SK-MEL-5 (cell line): Measurements from ENCODE around the gene PEX16. TPM values are rescaled to one million over a fixed set of nuclear protein-coding genes. Genes with fewer than 3 reads are reported as not detected.

ENCODE experiments used
- DNase-seq: peaks from one replicate; pipeline ENCODE4 v3.0.0-alpha.2; 2016; ENCODE audit warnings: low read depth, low spot score
- in situ Hi-C: cut with HindIII; loops from 2 replicates; pipeline ENCODE4 v1.10.0; 2016; ENCODE audit warnings: low sequenced_read_pairs, high pct_unique_total_duplicates, low pct_unique_long_range_greater_than_20kb
- total RNA-seq: library from RNA; depleted of rRNA; stranded (reverse); fragments of >200 nt; shearing (Covaris generic); gene quantifications from 2 replicates; pipeline ENCODE4 v1.2.3, GENCODE V29; 2014

Gene PEX16
- total RNA-seq, 1 experiment from 2014 or later, result 26.0 TPM

- DNase-seq, result no peak
- in situ Hi-C loops, result no loop called here
Measured at GRCh38 chr11:45933846-45934579, 16.3 kb upstream of the PEX16 start.

DNA sequence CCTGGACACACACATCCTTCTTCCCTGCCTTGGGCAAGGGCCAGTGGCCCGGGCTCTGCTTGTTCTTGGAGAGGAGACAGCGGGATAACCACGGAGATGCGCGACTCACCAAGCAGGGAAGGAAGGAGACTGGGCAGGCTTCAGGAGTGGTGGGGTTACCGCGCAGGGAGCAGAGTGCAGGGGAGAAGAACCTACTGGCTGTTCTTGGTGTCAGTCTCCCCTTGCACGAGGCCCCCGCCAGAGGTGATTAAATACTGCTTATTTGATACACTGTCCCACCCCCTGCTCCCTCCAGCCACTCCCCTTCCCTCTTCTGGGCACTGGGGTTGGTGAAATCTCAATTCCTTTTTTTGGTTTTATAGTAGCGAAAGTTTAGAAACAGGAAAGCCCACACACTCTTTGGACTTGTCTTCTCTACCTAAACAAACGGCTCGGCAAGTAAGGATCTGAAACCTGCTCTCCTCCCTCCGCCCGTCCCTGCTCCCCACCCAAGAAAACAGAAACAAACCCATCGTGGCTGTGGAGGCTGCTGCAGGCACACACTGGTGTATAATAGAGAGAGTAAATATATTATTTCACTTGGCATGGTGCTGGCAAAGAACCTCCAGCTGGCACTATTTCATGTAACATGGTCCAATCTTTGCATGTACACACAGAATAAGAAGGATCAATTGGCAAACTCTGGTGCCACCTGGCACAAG is 15.6 kb upstream of the PEX16 start:
- in situ Hi-C loops, result no loop called here
- no peak for DNase-seq

- in situ Hi-C loops, result no loop called here
- no peak for DNase-seq
Measured at GRCh38 chr11:45932217-45932616, 14.5 kb upstream of the PEX16 start.

- DNase-seq, result no peak
- in situ Hi-C loops, result no loop called here
Measured at GRCh38 chr11:45931739-45932138, 14.1 kb upstream of the PEX16 start.

DNA sequence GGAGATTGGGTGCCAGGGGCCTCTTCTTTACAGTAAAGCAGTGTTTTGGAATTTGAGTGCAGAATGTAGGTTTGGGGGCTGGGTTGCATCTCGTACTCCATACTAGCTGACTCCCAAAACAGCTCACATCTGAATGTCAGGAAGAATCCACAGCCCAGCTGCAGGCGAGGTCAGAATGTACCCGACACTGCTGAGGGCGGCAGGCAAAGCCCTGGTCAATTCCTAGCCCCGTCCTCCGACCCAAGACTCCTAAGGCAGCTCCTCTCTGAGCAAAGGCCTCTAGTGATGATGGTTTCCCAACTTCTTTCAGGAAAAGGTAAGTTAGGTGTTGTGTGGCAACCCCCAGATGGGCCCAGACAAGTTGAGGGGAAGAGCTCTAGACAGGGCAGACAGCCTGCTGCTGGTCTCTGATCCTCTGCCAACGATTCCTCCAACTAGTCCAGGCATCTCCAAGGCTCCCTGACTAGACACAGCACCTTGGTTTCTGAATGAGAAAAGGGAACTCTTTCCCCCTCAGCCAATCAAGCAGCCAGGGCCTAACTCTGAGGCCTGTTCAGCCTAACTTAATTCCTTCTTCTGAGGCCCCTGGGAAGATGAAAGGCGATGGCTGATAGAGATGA is 13.4 kb upstream of the PEX16 start:
- no peak for DNase-seq
- in situ Hi-C loops, result no loop called here

DNA sequence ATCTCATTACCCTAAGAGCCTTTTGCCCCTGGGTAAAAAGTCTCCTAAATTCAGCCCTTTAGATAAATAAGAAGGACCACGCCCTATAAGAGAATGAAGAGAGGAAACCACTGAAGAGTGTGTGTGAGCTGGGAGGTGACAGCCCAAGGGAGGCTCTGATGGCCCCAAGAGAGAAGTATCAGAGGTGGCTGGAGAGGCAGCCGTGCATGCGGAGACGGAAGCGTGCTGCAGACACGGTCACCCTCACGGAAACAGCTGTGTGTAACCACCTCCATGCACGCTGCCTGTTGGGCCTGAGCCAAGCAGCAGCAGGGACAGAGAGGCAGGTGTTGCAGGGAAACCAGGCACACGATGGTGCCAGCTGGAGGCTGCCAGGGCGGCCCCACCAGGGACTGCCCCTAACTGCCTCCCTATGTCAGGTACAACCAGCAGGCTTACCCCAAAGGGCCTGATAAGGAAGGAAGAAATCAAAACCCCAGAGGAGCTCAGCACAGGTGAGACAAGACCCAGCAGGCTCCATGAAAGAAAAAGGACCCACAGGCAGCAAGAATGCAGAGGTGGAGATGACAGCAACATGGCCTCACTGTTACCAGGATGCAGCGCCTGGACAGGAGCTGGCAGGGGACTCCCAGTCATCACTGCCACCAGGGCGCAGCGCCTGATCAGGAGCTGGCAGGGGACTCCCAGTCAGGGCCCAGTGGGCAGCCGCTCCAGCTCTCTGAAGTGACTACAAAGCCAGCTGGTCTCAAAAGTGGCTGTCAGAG is 12.5 kb upstream of the PEX16 start:
- no peak for DNase-seq

DNA sequence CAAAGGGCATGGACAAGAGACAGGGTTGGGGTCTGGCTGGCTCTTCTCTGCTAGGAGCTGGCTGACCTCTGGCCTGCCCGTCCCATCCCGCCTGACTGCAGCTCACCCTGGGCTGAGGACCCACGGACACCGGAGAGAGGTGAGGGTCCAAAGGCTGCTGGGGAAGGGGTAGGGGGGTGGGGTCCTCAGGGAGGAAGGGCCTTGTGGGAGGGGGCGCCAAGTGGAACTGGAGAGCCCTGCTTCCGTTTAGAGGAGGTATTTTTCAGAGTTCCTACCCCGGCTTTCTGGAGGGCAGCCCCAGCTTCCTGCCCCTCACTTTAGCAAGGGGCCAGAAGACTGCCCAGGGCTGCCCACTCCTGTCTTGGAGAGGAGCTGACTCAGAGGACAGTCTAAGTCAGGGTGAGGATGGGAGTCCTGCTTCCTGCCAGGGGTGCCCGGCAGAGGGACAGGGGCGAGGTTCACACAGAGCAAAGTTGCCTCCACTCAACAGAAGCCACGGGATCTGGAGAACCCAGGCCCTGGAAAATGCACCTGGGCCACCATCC is 11.9 kb upstream of the PEX16 start:
- in situ Hi-C loops, result no loop called here
- no peak for DNase-seq

More for the DNA sequence above, 12.5 kb upstream of the PEX16 start:
- in situ Hi-C loops, result no loop called here

GRCh38 chr11:45928535-45929215 is 11.0 kb upstream of the PEX16 start:
- DNase-seq, result no peak
- in situ Hi-C loops, result no loop called here

DNA sequence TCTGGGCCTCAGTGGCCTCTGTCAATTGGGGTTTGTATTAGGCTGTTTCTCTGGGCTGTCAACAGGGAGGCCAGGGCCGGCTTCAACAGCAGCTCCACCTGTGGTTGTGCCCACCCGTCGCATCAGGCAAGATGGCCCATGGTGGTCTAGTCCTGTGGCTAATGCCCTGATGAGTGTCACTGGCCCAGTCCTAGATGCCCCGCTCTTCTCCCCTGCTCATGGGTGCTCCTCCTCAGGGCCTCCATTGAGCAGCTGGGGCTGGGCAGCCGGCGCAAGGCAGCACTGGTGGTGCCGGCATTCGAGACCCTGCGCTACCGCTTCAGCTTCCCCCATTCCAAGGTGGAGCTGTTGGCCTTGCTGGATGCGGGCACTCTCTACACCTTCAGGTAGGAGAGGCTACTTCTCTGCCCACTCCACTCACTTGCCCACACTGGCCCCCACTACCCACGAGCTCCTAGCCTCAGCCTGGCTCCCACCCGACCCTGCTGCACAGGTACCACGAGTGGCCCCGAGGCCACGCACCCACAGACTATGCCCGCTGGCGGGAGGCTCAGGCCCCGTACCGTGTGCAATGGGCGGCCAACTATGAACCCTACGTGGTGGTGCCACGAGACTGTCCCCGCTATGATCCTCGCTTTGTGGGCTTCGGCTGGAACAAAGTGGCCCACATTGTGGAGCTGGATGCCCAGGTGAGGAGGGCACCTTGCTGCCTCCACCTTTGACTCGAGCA is 10.2 kb upstream of the PEX16 start:
- in situ Hi-C loops, result no loop called here
- DNase-seq, result no peak

DNA sequence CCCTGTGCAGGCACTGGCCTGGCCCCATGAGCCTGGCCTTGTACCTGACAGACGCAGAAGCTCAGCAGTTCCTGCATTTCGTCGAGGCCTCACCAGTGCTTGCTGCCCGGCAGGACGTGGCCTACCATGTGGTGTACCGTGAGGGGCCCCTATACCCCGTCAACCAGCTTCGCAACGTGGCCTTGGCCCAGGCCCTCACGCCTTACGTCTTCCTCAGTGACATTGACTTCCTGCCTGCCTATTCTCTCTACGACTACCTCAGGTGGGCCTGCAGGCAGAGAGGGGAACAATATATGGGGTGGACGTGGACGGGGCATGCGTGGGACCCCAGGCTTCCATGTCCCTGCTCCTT is 9.6 kb upstream of the PEX16 start:
- DNase-seq, result no peak
- in situ Hi-C loops, result no loop called here

DNA sequence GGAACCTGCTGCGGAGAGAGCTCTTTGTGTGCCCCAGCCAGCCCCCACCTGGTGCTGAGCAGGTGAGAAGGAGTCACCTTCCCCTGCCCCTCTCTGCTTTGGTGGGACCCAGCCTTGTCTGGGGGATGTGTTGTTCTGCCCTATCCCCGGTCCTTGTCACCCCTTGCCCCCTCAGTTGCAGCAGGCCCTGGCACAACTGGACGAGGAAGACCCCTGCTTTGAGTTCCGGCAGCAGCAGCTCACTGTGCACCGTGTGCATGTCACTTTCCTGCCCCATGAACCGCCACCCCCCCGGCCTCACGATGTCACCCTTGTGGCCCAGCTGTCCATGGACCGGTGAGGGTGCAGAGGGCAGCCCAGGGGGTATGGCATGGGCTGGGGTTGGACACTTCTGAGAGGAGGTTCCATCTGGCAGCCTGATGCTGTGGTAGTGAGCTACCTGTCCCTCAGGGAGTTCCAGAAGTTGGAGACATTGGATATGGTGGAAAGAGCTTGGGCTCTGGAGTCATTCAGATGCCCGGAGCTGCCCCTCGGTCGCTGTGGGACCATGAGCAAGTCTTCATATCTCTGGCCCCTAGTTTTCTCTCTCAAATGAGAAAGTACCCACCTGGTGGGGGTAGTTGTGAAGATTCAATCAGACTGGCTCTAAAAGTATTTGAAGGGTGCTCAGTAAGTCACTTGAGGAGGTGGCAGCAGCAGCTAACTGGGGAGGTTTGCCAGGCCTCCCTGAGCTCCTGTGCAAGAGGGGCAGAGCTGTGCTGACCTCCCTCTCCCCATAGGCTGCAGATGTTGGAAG is 9.1 kb upstream of the PEX16 start:
- DNase-seq, result no peak
- in situ Hi-C loops, result no loop called here

GRCh38 chr11:45926001-45926401 is 8.3 kb upstream of the PEX16 start:
- in situ Hi-C loops, result no loop called here
- DNase-seq, result no peak

- in situ Hi-C loops, result no loop called here
- no peak for DNase-seq
Measured at GRCh38 chr11:45925550-45925949, 7.9 kb upstream of the PEX16 start.

GRCh38 chr11:45924927-45925326 is 7.2 kb upstream of the PEX16 start:
- no peak for DNase-seq
- in situ Hi-C loops, result no loop called here

DNA sequence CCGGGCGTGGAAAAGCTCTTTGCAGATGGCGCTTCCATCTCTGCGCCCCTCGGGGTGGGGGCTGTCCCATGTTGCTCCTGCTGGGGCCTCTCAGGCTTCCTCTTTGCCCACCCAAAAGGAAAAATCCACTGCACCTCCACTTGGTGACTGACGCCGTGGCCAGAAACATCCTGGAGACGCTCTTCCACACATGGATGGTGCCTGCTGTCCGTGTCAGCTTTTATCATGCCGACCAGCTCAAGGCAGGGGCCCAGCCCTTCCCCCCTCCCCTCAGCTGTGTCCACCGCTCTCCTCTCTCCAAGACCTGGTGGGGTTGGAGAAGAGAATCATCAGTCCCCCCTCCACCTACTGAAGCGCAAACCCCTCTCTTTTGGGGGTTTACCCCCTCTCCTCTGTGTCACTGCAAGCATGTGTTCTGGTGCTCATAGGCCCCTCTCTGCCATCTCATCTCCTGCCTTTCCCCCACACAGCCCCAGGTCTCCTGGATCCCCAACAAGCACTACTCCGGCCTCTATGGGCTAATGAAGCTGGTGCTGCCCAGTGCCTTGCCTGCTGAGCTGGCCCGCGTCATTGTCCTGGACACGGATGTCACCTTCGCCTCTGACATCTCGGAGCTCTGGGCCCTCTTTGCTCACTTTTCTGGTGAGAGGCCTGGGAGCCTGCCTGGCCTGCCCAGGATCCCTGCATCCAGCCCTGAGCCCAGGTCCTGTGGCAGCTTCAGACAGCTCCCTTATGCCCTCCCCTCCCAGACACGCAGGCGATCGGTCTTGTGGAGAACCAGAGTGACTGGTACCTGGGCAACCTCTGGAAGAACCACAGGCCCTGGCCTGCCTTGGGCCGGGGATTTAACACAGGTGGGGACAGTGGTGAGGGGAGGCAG is 6.6 kb upstream of the PEX16 start:
- in situ Hi-C loops, result no loop called here
- DNase-seq, result no peak
